SU-DHL-6 (cell line): Measurements from ENCODE around the gene HECTD1.

ENCODE experiments used
- CTCF ChIP-seq: fragments of 200-600 bp; sonication (generic); IDR thresholded peaks from one replicate; pipeline ENCODE4 v1.5.1; 2017; ENCODE audit warnings: antibody characterized with exemption, mild to moderate bottlenecking, low read length, moderate library complexity; ENCODE audit not compliant: insufficient read depth, poor library complexity, severe bottlenecking
- EZH2phosphoT487 ChIP-seq: fragments of 200-600 bp; sonication (generic), shearing (Covaris generic); conservative IDR thresholded peaks from 2 replicates; pipeline ENCODE4 v1.6.1; 2018; ENCODE audit warnings: mild to moderate bottlenecking, antibody characterized with exemption, low read length, moderate library complexity, mixed read lengths

- no peak for TF ChIP-seq CTCF
- no peak for TF ChIP-seq EZH2phosphoT487
These were observed 4.2 kb downstream of the HECTD1 start for GRCh38 chr14:31203414-31203742.
